Adipocyte (in vitro differentiated cells): Measurements from ENCODE around the gene CRAT.
"Not testable (repeated sequence)": the region's sequence is repeated elsewhere in the genome, so short reads cannot be mapped to it uniquely, and the experiment has no call there.

Experiments
- DNase-seq: peaks from one replicate; pipeline ENCODE4 v3.0.0-alpha.2; 2015; ENCODE audit warnings: low read depth
- H3K27me3 ChIP-seq: replicated peaks from 2 replicates; pipeline ENCODE4 v1.7.0; 2013; ENCODE audit warnings: mild to moderate bottlenecking, low read length, moderate library complexity; ENCODE audit not compliant: control insufficient read depth, insufficient read depth
- H3K36me3 ChIP-seq: 2 replicates; pipeline ENCODE4 v1.7.0; 2013; ENCODE audit warnings: low read length, mild to moderate bottlenecking, moderate library complexity; ENCODE audit not compliant: control insufficient read depth, insufficient read depth, severe bottlenecking
- H3K4me1 ChIP-seq: 2 replicates; pipeline ENCODE4 v1.7.0; 2013; ENCODE audit warnings: mild to moderate bottlenecking, low read length, moderate library complexity; ENCODE audit not compliant: control insufficient read depth, insufficient read depth
- H3K4me3 ChIP-seq: 2 replicates; pipeline ENCODE4 v1.7.0; 2013; ENCODE audit warnings: mild to moderate bottlenecking, low read length, moderate library complexity
- H3K9ac ChIP-seq: 2 replicates; pipeline ENCODE4 v1.7.0; 2013; ENCODE audit warnings: mild to moderate bottlenecking, low read length, moderate library complexity
- H3K9me3 ChIP-seq: 2 replicates; pipeline ENCODE4 v1.7.0; 2013; ENCODE audit warnings: mild to moderate bottlenecking, low read length, moderate library complexity; ENCODE audit not compliant: control insufficient read depth

Gene CRAT

GRCh38 chr9:129136446-129137035 is 25.9 kb upstream of the CRAT start:
- Histone ChIP-seq H3K4me1 (peaks cover 37% of the 10 kb centered on the region), H3K4me3 (no peak overlapping the region), H3K9ac (no peak overlapping the region), H3K36me3 (peaks cover 11% of the 10 kb centered on the region), H3K27me3 (no peaks in the 10 kb centered on the region), H3K9me3 (no peaks in the 10 kb centered on the region)
- DNase-seq, result no peak

- DNase-seq, result no peak
- peaks cover 21% of the 10 kb centered on the region for H3K36me3 ChIP-seq
- peaks cover 27% of the 10 kb centered on the region for H3K4me1 ChIP-seq
- no peaks in the 10 kb centered on the region for H3K27me3 ChIP-seq
- no peak overlapping the region for H3K9ac ChIP-seq
- no peaks in the 10 kb centered on the region for H3K9me3 ChIP-seq
- no peak overlapping the region for H3K4me3 ChIP-seq
These were observed 24.9 kb upstream of the CRAT start for GRCh38 chr9:129135476-129135875.

- Histone ChIP-seq H3K4me3 (no peak overlapping the region), H3K9ac (peak overlapping the region; percentile 43), H3K9me3 (no peaks in the 10 kb centered on the region), H3K36me3 (peaks cover 29% of the 10 kb centered on the region), H3K4me1 (peaks cover 8% of the 10 kb centered on the region), H3K27me3 (no peaks in the 10 kb centered on the region)
- no peak for DNase-seq
These were observed 22.5 kb upstream of the CRAT start for GRCh38 chr9:129133082-129133481.

- H3K4me1 ChIP-seq, result peaks cover 1% of the 10 kb centered on the region
- DNase-seq, result peak; percentile 87
- H3K4me3 ChIP-seq, result no peak overlapping the region
- peak overlapping the region; percentile 0 for H3K9ac ChIP-seq
- peaks cover 36% of the 10 kb centered on the region for H3K36me3 ChIP-seq
- no peaks in the 10 kb centered on the region for H3K9me3 ChIP-seq
- H3K27me3 ChIP-seq, result no peaks in the 10 kb centered on the region
These were observed 20.9 kb upstream of the CRAT start for GRCh38 chr9:129131300-129132145.

GRCh38 chr9:129130791-129131190 is 20.2 kb upstream of the CRAT start:
- no peak for DNase-seq
- no peaks in the 10 kb centered on the region for H3K9me3 ChIP-seq
- H3K4me1 ChIP-seq, result peaks cover 4% of the 10 kb centered on the region
- H3K9ac ChIP-seq, result no peak overlapping the region
- peaks cover 36% of the 10 kb centered on the region for H3K36me3 ChIP-seq
- H3K4me3 ChIP-seq, result no peak overlapping the region
- no peaks in the 10 kb centered on the region for H3K27me3 ChIP-seq

- H3K27me3 ChIP-seq, DNase-seq, H3K4me1 ChIP-seq, H3K4me3 ChIP-seq, H3K9ac ChIP-seq, H3K9me3 ChIP-seq: not testable (repeated sequence)
- H3K36me3 ChIP-seq, result peaks cover 31% of the 10 kb centered on the region
These were observed 19.7 kb upstream of the CRAT start for GRCh38 chr9:129130271-129130670.

GRCh38 chr9:129128689-129129088 is 18.1 kb upstream of the CRAT start:
- H3K36me3 ChIP-seq, result peaks cover 25% of the 10 kb centered on the region
- H3K9ac ChIP-seq, result no peak overlapping the region
- peaks cover 16% of the 10 kb centered on the region for H3K4me1 ChIP-seq
- no peaks in the 10 kb centered on the region for H3K27me3 ChIP-seq
- DNase-seq, result no peak
- no peak overlapping the region for H3K4me3 ChIP-seq
- no peaks in the 10 kb centered on the region for H3K9me3 ChIP-seq

- peaks cover 29% of the 10 kb centered on the region for H3K36me3 ChIP-seq
- peaks cover 20% of the 10 kb centered on the region for H3K4me1 ChIP-seq
- peak overlapping the region; percentile 13 for H3K9ac ChIP-seq
- DNase-seq, result no peak
- H3K9me3 ChIP-seq, result no peaks in the 10 kb centered on the region
- H3K4me3 ChIP-seq, result no peak overlapping the region
- no peaks in the 10 kb centered on the region for H3K27me3 ChIP-seq
These were observed 16.4 kb upstream of the CRAT start for GRCh38 chr9:129126749-129127618.

- H3K4me3 ChIP-seq, result no peak overlapping the region
- peaks cover 35% of the 10 kb centered on the region for H3K4me1 ChIP-seq
- DNase-seq, result peak; percentile 63
- no peaks in the 10 kb centered on the region for H3K27me3 ChIP-seq
- H3K9me3 ChIP-seq, result no peaks in the 10 kb centered on the region
- no peak overlapping the region for H3K9ac ChIP-seq
- peaks cover 19% of the 10 kb centered on the region for H3K36me3 ChIP-seq
These were observed 14.9 kb upstream of the CRAT start for GRCh38 chr9:129125478-129125877.

- DNase-seq, result no peak
These were observed 14.0 kb upstream of the CRAT start for GRCh38 chr9:129124506-129125069.

GRCh38 chr9:129122976-129123375 is 12.4 kb upstream of the CRAT start:
- H3K9ac ChIP-seq, H3K4me3 ChIP-seq, DNase-seq, H3K9me3 ChIP-seq, H3K27me3 ChIP-seq: not testable (repeated sequence)
- peaks cover 11% of the 10 kb centered on the region for H3K36me3 ChIP-seq
- peaks cover 36% of the 10 kb centered on the region for H3K4me1 ChIP-seq

More at GRCh38 chr9:129124506-129125069, 14.0 kb upstream of the CRAT start:
- peaks cover 36% of the 10 kb centered on the region for H3K4me1 ChIP-seq
- no peaks in the 10 kb centered on the region for H3K9me3 ChIP-seq
- H3K4me3 ChIP-seq, result no peak overlapping the region
- peak overlapping the region; percentile 34 for H3K9ac ChIP-seq
- H3K36me3 ChIP-seq, result peaks cover 13% of the 10 kb centered on the region
- H3K27me3 ChIP-seq, result no peaks in the 10 kb centered on the region
